Measurements from ENCODE around the gene SUCNR1.

- TF ChIP-seq BACH2 (CRISPR knock-in tag; IDR thresholded peaks at IDR 0.05; ENCODE audit: borderline replicate concordance) (no peak), OSR1 (CRISPR knock-in tag; IDR thresholded peaks at IDR 0.05) (no peak), ZFP3 (CRISPR knock-in tag; IDR thresholded peaks at IDR 0.05) (no peak), ZFP30 (CRISPR knock-in tag; IDR thresholded peaks at IDR 0.05) (no peak), ESRRG (CRISPR knock-in tag; IDR thresholded peaks at IDR 0.05) (no peak), ARNTL (CRISPR knock-in tag; IDR thresholded peaks at IDR 0.05; ENCODE audit: borderline replicate concordance, low read depth) (no peak), ZNF565 (CRISPR knock-in tag; conservative IDR thresholded peaks at IDR 0.05; ENCODE audit: low read depth) (no peak)
- TF ChIP-seq, protein P1, sequence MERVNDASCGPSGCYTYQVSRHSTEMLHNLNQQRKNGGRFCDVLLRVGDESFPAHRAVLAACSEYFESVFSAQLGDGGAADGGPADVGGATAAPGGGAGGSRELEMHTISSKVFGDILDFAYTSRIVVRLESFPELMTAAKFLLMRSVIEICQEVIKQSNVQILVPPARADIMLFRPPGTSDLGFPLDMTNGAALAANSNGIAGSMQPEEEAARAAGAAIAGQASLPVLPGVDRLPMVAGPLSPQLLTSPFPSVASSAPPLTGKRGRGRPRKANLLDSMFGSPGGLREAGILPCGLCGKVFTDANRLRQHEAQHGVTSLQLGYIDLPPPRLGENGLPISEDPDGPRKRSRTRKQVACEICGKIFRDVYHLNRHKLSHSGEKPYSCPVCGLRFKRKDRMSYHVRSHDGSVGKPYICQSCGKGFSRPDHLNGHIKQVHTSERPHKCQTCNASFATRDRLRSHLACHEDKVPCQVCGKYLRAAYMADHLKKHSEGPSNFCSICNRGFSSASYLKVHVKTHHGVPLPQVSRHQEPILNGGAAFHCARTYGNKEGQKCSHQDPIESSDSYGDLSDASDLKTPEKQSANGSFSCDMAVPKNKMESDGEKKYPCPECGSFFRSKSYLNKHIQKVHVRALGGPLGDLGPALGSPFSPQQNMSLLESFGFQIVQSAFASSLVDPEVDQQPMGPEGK (CRISPR knock-in tag; IDR thresholded peaks at IDR 0.05; ENCODE audit: borderline replicate concordance), result no peak
These were observed 36.4 kb downstream of the SUCNR1 start for GRCh38 chr3:151909681-151910405.
